HCT116 (cell line): ENCODE measurements around the gene RNASEH2C. TPM values are rescaled to one million over a fixed set of nuclear protein-coding genes. Genes with fewer than 3 reads are reported as not detected.

Source experiments
- ATAC-seq: fragments of 200-7000 bp; cut with Tn5 transposase; 2 replicates; pipeline ENCODE4 v1.9.1; 2020; ENCODE audit warnings: mild to moderate bottlenecking, moderate library complexity
- BruUV-seq: library from RNA; stranded (reverse); fragments of 400-500 nt; replicated peaks from 2 replicates; lab custom pipeline; 2021; lab: Mats Ljungman, UMichigan
- CTCF ChIA-PET: fragments of 300-600 bp; sonication (Branson Sonifier 250); formaldehyde crosslinking; loops from one replicate; lab custom pipeline; 2021; ENCODE audit warnings: antibody characterized with exemption; lab: Charles Lee
- POLR2A ChIA-PET: fragments of 300-600, 350-600 bp; sonication (Branson Sonifier 250); formaldehyde crosslinking; loops from one replicate; lab custom pipeline; 2021; ENCODE audit warnings: antibody characterized with exemption; lab: Charles Lee
- RAD21 ChIA-PET, 2 experiments: fragments of 300-600 bp; sonication (Branson Sonifier 250); formaldehyde crosslinking; loops; one replicate each; lab custom pipeline; 2023; ENCODE audit warnings: low total read pairs in 2 of 2; ENCODE audit not compliant: uncharacterized antibody in 2 of 2, unreplicated experiment in 2 of 2, low non-redundant PET in 1 of 2; lab: Charles Lee
- DNase-seq: peaks from one replicate; pipeline ENCODE4 v3.0.0-alpha.2; 2010; ENCODE audit warnings: low read depth, low spot score
- H2AFZ ChIP-seq: fragments of 200-600 bp; shearing (Covaris generic), sonication (generic); 2 replicates; pipeline ENCODE4 v1.6.1; 2017; ENCODE audit warnings: low read depth, mixed run types, mixed read lengths, antibody characterized with exemption, low read length; ENCODE audit not compliant: poor library complexity, severe bottlenecking
- H3K27ac ChIP-seq: 2 replicates; pipeline ENCODE4 v1.5.1; 2012; ENCODE audit warnings: low read depth, low read length
- H3K27me3 ChIP-seq: fragments of 200-600 bp; sonication (generic); 2 replicates; pipeline ENCODE4 v1.6.1; 2016; ENCODE audit warnings: mixed run types, low read length, mixed read lengths; ENCODE audit not compliant: insufficient read depth
- H3K36me3 ChIP-seq, 2 experiments: fragments of 200-500 bp in 1 of 2; fragments of 200-600 bp in 1 of 2; sonication (Bioruptor generic) in 1 of 2; sonication (generic) in 1 of 2; 2 replicates each; pipeline versions ENCODE4 v1.5.1 to v1.6.1; 2014 to 2016; ENCODE audit warnings: low read length in 2 of 2, inconsistent platforms in 1 of 2, mixed read lengths in 1 of 2, mixed run types in 1 of 2; ENCODE audit not compliant: insufficient read depth in 2 of 2, control insufficient read depth in 1 of 2
- H3K4me1 ChIP-seq, 2 experiments: fragments of 200-600 bp in 1 of 2; sonication (generic) in 1 of 2; 2 replicates each; pipeline versions ENCODE4 v1.5.1 to v1.6.1; 2012 to 2017; ENCODE audit warnings: low read length in 2 of 2, inconsistent platforms in 1 of 2, mild to moderate bottlenecking in 1 of 2, mixed read lengths in 1 of 2, mixed run types in 1 of 2, moderate library complexity in 1 of 2; ENCODE audit not compliant: insufficient read depth in 2 of 2, control insufficient read depth in 1 of 2
- H3K4me2 ChIP-seq: fragments of 200-600 bp; sonication (generic); 2 replicates; pipeline ENCODE4 v1.6.1; 2017; ENCODE audit warnings: mixed run types, low read length, mixed read lengths
- H3K4me3 ChIP-seq, 2 experiments: fragments of 200-600 bp in 1 of 2; sonication (generic) in 1 of 2; replicated peaks in 1 of 2; 2 replicates each; pipeline ENCODE4 v1.5.1; 2011 to 2016; ENCODE audit warnings: low read length in 2 of 2, control low read depth in 1 of 2, low read depth in 1 of 2, mild to moderate bottlenecking in 1 of 2, mixed read lengths in 1 of 2, mixed run types in 1 of 2
- H3K79me2 ChIP-seq: fragments of 200-600 bp; sonication (generic); 2 replicates; pipeline ENCODE4 v1.6.1; 2017; ENCODE audit warnings: mild to moderate bottlenecking, mixed run types, low read length, moderate library complexity, mixed read lengths; ENCODE audit not compliant: insufficient read depth
- H3K9ac ChIP-seq: fragments of 200-600 bp; sonication (generic); 2 replicates; pipeline ENCODE4 v1.6.1; 2016; ENCODE audit warnings: low read length, mixed read lengths
- H3K9me2 ChIP-seq: fragments of 200-600 bp; sonication (generic), shearing (Covaris generic); 2 replicates; pipeline ENCODE4 v1.6.1; 2017; ENCODE audit warnings: mixed run types, mild to moderate bottlenecking, moderate library complexity; ENCODE audit not compliant: insufficient read depth
- H3K9me3 ChIP-seq, 2 experiments: fragments of 200-500 bp in 1 of 2; fragments of 200-600 bp in 1 of 2; sonication (Bioruptor generic) in 1 of 2; sonication (generic) in 1 of 2; 2 replicates each; pipeline ENCODE4 v1.6.1; 2014 to 2017; ENCODE audit warnings: low read length in 2 of 2, mixed read lengths in 2 of 2, inconsistent platforms in 1 of 2, low read depth in 1 of 2, mild to moderate bottlenecking in 1 of 2, mixed run types in 1 of 2, moderate library complexity in 1 of 2; ENCODE audit not compliant: control insufficient read depth in 1 of 2, insufficient read depth in 1 of 2
- H4K20me1 ChIP-seq: fragments of 200-600 bp; sonication (generic), shearing (Covaris generic); 2 replicates; pipeline ENCODE4 v1.6.1; 2017; ENCODE audit warnings: mixed run types, mild to moderate bottlenecking, moderate library complexity; ENCODE audit not compliant: insufficient read depth
- CBX3 ChIP-seq: IDR thresholded peaks from 2 replicates; pipeline ENCODE4 v1.6.1; 2012; ENCODE audit warnings: low read depth
- CTCF ChIP-seq, 3 experiments: fragments of 200-600 bp in 1 of 3; sonication (generic) in 1 of 3; IDR thresholded peaks in 2 of 3; conservative IDR thresholded peaks in 1 of 3; 2 replicates each; pipeline ENCODE4 v1.5.1; 2012 to 2017; ENCODE audit warnings: low read depth in 2 of 3, low read length in 2 of 3, antibody characterized with exemption in 1 of 3, borderline replicate concordance in 1 of 3, control low read depth in 1 of 3, mild to moderate bottlenecking in 1 of 3, mixed read lengths in 1 of 3, mixed run types in 1 of 3, moderate library complexity in 1 of 3; ENCODE audit not compliant: insufficient read depth in 1 of 3
- EGR1 ChIP-seq: IDR thresholded peaks from 2 replicates; pipeline ENCODE4 v1.6.1; 2012; ENCODE audit warnings: low read depth
- ELF1 ChIP-seq: IDR thresholded peaks from 2 replicates; pipeline ENCODE4 v1.6.1; 2012; ENCODE audit warnings: low read depth, borderline replicate concordance
- EZH2 ChIP-seq: fragments of 200-600 bp; sonication (generic); IDR thresholded peaks from 2 replicates; pipeline ENCODE4 v1.6.1; 2017; ENCODE audit warnings: antibody characterized with exemption, mixed run types
- FOSL1 ChIP-seq: IDR thresholded peaks from 2 replicates; pipeline ENCODE4 v1.6.1; 2012; ENCODE audit warnings: low read depth
- JUND ChIP-seq: IDR thresholded peaks from 2 replicates; pipeline ENCODE4 v1.6.1; 2012
- POLR2A ChIP-seq: IDR thresholded peaks from 2 replicates; pipeline ENCODE4 v1.7.0; 2011; ENCODE audit warnings: borderline replicate concordance; ENCODE audit not compliant: insufficient read depth, insufficient read length; ENCODE audit errors: extremely low read depth
- RAD21 ChIP-seq: IDR thresholded peaks from 2 replicates; pipeline ENCODE4 v1.6.1; 2012; ENCODE audit warnings: low read depth, mild to moderate bottlenecking
- SIN3A ChIP-seq: IDR thresholded peaks from 2 replicates; pipeline ENCODE4 v1.6.1; 2012; ENCODE audit warnings: low read depth
- TCF7L2 ChIP-seq: IDR thresholded peaks from 2 replicates; pipeline ENCODE4 v1.7.0; 2011; ENCODE audit warnings: borderline replicate concordance, inconsistent platforms; ENCODE audit not compliant: insufficient read depth, insufficient read length; ENCODE audit errors: extremely low read depth
- intact Hi-C: fragments of 100-400 bp; cut with micrococcal nuclease; formaldehyde crosslinking; loops from 2 replicates; pipeline ENCODE4 v1.10.0; 2022
- total RNA-seq: library from RNA; stranded (reverse); gene quantifications from one replicate; pipeline ENCODE4 v1.2.1, GENCODE V29; 2021; ENCODE audit not compliant: unreplicated experiment
- TF ChIP-seq, protein P1 (sequence below): IDR thresholded peaks from 2 replicates; pipeline ENCODE4 v1.6.1; 2011; ENCODE audit warnings: mild to moderate bottlenecking, low read length, moderate library complexity; ENCODE audit not compliant: insufficient replicate concordance; ENCODE audit errors: extremely low read depth
- TF ChIP-seq, protein P2 (sequence below): IDR thresholded peaks from 2 replicates; pipeline ENCODE4 v1.6.1; 2012

The RNASEH2C gene
- total RNA-seq, 1 experiment from 2014 or later, result 28.5 TPM

DNA sequence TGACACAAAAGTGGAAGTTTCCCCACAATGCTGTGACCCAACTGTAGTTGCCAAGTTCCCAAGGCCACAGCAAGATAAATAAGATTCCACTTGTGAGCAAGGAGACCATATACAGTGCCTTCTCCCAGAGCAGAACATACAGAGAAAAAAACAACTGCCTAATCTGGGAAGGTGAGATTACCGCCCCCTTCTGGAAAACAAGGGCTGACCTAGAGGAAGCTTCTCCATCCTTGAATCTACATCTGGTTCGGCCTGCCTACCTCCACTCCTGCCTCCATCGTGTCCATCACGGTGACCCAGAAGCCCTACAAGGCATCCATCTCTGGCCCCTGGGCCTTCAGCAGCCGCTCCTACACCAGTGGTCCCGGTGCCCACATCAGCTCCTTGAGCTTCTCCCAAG is 6.1 kb upstream of the RNASEH2C start:
- no peaks in the 10 kb centered on the region for H3K27me3 ChIP-seq
- ChIA-PET CTCF (interaction anchor here (1.5 kb wide), 1 partner anchor 14 kb away, joined by 3 read pairs; no protein-coding TSS in a partner anchor), RAD21 (interaction anchor here in 1 of 2 experiments (0.6 kb wide), 1 partner anchor 41 kb away, joined by 3 read pairs; no protein-coding TSS in a partner anchor), POLR2A (no interaction called here)
- ATAC-seq (peak; percentile 54; the same call in 1 of the 2 replicates), DNase-seq (no peak)
- H4K20me1 ChIP-seq, result no peaks in the 10 kb centered on the region
- no peak overlapping the region for H3K4me3 ChIP-seq
- H3K27ac ChIP-seq, result no peak overlapping the region
- no TSS peak for BruUV-seq
- H3K9me2 ChIP-seq, result no peaks in the 10 kb centered on the region
- no peaks in the 10 kb centered on the region for H3K36me3 ChIP-seq
- H2AFZ ChIP-seq, result no peak overlapping the region
- H3K4me1 ChIP-seq, result no peaks in the 10 kb centered on the region
- intact Hi-C loops, result no loop called here
- TF ChIP-seq CTCF (IDR thresholded peaks at IDR 0.05 in 2 of 3, conservative IDR thresholded peaks at IDR 0.05 in 1 of 3; ENCODE audit: borderline replicate concordance in 1 of 3, insufficient read depth in 1 of 3, low read depth in 2 of 3, low read length in 2 of 3), result peak in 1 of 3 experiments; percentile 22; a peak in 1 of 6 replicates
- no peak for TF ChIP-seq TCF7L2
- TF ChIP-seq, all 23 proteins: peak for 1
- Histone ChIP-seq H3K79me2 (no peaks in the 10 kb centered on the region), H3K9ac (no peak overlapping the region), H3K4me2 (no peak overlapping the region), H3K9me3 (no peaks in the 10 kb centered on the region)

DNA sequence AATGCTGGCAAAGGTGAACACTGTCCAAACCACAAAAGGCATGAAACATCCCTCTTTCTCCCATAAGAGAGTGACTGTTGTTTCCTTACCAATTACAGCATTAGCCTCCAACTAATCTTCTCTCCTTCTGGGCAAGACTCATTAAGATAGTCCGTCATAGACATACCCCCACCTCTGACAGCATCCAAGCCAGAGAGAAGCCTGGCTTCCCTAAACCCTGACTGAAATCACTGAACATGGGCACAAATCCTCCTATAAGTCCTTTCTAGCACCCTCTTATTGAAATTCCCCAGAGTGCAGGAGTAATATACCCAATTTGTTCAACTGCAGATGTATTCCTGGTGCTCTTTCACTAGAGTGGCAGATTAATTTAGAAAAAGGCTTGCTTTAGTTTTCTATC is 1.7 kb upstream of the RNASEH2C start:
- no peak for ATAC-seq
- H3K27me3 ChIP-seq, result no peaks in the 10 kb centered on the region
- H3K4me3 ChIP-seq, result no peak overlapping the region
- peaks cover under 1 to 19% of the 10 kb centered on the region in 2 experiments; a peak in 2 of 4 replicates for H3K36me3 ChIP-seq
- no peaks in the 10 kb centered on the region for H3K9me3 ChIP-seq
- peaks cover 5 to 10% of the 10 kb centered on the region in 2 experiments; a peak in 3 of 4 replicates for H3K4me1 ChIP-seq
- no peak overlapping the region for H3K4me2 ChIP-seq
- no peaks in the 10 kb centered on the region for H3K9me2 ChIP-seq
- intact Hi-C loops, result no loop called here
- H3K9ac ChIP-seq, result no peak overlapping the region
- no peaks in the 10 kb centered on the region for H4K20me1 ChIP-seq
- H3K27ac ChIP-seq, result no peak overlapping the region
- RAD21 ChIA-PET, result no interaction called here
- CTCF ChIA-PET, result interaction anchor here (2.2 to 3.3 kb wide), 2 partner anchors 11 to 58 kb away, joined by 21 to 22 read pairs; partner anchors contain the start of genes AP5B1 and KAT5
- peaks cover 31% of the 10 kb centered on the region for H3K79me2 ChIP-seq
- no TSS peak for BruUV-seq
- POLR2A ChIA-PET, result interaction anchor here (0.7 kb wide), 1 partner anchor 10 kb away, joined by 4 read pairs; the partner anchor contains the start of gene KAT5
- H2AFZ ChIP-seq, result no peak overlapping the region
- DNase-seq, result no peak
- TF ChIP-seq EZH2, result no peak
- TF ChIP-seq, protein P1, sequence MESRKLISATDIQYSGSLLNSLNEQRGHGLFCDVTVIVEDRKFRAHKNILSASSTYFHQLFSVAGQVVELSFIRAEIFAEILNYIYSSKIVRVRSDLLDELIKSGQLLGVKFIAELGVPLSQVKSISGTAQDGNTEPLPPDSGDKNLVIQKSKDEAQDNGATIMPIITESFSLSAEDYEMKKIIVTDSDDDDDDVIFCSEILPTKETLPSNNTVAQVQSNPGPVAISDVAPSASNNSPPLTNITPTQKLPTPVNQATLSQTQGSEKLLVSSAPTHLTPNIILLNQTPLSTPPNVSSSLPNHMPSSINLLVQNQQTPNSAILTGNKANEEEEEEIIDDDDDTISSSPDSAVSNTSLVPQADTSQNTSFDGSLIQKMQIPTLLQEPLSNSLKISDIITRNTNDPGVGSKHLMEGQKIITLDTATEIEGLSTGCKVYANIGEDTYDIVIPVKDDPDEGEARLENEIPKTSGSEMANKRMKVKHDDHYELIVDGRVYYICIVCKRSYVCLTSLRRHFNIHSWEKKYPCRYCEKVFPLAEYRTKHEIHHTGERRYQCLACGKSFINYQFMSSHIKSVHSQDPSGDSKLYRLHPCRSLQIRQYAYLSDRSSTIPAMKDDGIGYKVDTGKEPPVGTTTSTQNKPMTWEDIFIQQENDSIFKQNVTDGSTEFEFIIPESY, result no peak
- TF ChIP-seq CBX3, result no peak
- TF ChIP-seq POLR2A, result no peak
- no peak for TF ChIP-seq SIN3A
- TF ChIP-seq CTCF (IDR thresholded peaks at IDR 0.05 in 2 of 3, conservative IDR thresholded peaks at IDR 0.05 in 1 of 3; ENCODE audit: borderline replicate concordance in 1 of 3, insufficient read depth in 1 of 3, low read depth in 2 of 3, low read length in 2 of 3), result no peak
- TF ChIP-seq, protein P2, sequence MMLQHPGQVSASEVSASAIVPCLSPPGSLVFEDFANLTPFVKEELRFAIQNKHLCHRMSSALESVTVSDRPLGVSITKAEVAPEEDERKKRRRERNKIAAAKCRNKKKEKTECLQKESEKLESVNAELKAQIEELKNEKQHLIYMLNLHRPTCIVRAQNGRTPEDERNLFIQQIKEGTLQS, result no peak
- no peak for TF ChIP-seq ELF1
- no peak for TF ChIP-seq FOSL1
- no peak for TF ChIP-seq EGR1
- no peak for TF ChIP-seq JUND
- TF ChIP-seq RAD21, result no peak
